Measurements from ENCODE around the gene SERP2.

DNA sequence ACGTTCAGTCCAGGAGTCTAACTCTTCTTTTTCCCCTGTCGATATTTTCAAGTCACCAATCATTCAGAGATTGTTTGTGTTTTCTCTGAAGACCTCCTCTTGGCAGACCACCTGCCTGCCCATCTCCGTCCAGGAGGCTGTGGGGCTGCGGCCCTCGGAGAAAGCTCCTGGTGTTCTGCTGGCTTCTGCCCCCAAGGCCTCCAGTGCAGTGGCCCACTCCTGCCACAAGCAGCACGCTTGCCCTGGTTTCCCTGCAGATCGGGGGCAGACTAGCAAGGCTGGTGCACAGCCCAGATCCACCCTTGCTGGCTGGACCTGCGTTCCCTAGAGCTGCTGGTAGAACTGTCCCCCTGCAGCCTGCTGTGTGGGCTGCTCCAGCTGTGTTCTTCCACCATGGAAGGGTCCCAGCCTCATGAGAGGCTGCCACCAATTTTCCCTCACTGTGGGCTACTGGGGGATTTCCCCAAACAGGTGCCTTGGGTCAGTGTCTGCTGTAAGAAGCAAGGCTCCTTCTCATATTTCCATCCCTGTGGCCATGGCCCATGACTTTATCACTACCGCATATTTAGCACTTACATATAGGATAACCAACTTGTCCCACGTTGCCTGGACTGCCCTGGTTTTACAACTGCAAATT, 43.6 kb upstream of the SERP2 start:
- no peak for TF ChIP-seq EZH2phosphoT487 (conservative IDR thresholded peaks at IDR 0.05; ENCODE audit: low read length)
- TF ChIP-seq CTCF (IDR thresholded peaks at IDR 0.05; ENCODE audit: insufficient read depth, low read length, poor library complexity, severe bottlenecking) = no peak
